Caco-2 (cell line): ENCODE measurements around the gene SLC25A21. TPM values are rescaled to one million over a fixed set of nuclear protein-coding genes. Genes with fewer than 3 reads are reported as not detected.

Experiments used
- BruUV-seq: library from RNA; stranded (reverse); fragments of 400-500 nt; replicated peaks from 2 replicates; lab custom pipeline; 2021; lab: Mats Ljungman, UMichigan
- CTCF ChIA-PET: fragments of 300-600 bp; sonication (Branson Sonifier 250); formaldehyde crosslinking; loops from one replicate; lab custom pipeline; 2022; ENCODE audit warnings: antibody characterized with exemption; lab: Charles Lee
- POLR2A ChIA-PET: fragments of 300-600 bp; sonication (Branson Sonifier 250); formaldehyde crosslinking; loops from one replicate; lab custom pipeline; 2022; ENCODE audit warnings: antibody characterized with exemption; lab: Charles Lee
- DNase-seq, 2 experiments: peaks; one replicate each; pipeline versions ENCODE4 v3.0.0 to v3.0.0-alpha.2; 2020 to 2022
- H3K27me3 ChIP-seq: replicated peaks from 2 replicates; pipeline ENCODE4 v1.6.0; 2011; ENCODE audit warnings: low read length; ENCODE audit not compliant: control insufficient read depth, insufficient read depth
- H3K36me3 ChIP-seq: 2 replicates; pipeline ENCODE4 v1.5.1; 2011; ENCODE audit warnings: low read length; ENCODE audit not compliant: control insufficient read depth, insufficient read depth
- H3K4me1 ChIP-seq: fragments of 250-450 bp; sonication (Bioruptor Pico); 2 replicates; pipeline ENCODE4 v1.5.1; 2020; ENCODE audit warnings: mild to moderate bottlenecking
- H3K4me3 ChIP-seq: 2 replicates; pipeline ENCODE4 v1.5.1; 2011; ENCODE audit warnings: low read depth, mild to moderate bottlenecking, control low read depth, low read length
- H3K9me3 ChIP-seq: fragments of 250-450 bp; sonication (Bioruptor Pico); 2 replicates; pipeline ENCODE4 v1.5.1; 2020; ENCODE audit warnings: mild to moderate bottlenecking, moderate library complexity
- H3K27ac Mint-ChIP-seq: one replicate; pipeline ENCODE4 v1.8.0; 2022; ENCODE audit warnings: mixed read lengths; ENCODE audit not compliant: unreplicated experiment
- H3K27me3 Mint-ChIP-seq: one replicate; pipeline ENCODE4 v1.8.0; 2022; ENCODE audit warnings: mixed read lengths; ENCODE audit not compliant: insufficient read depth, unreplicated experiment
- H3K36me3 Mint-ChIP-seq: one replicate; pipeline ENCODE4 v1.8.0; 2022; ENCODE audit warnings: mild to moderate bottlenecking, mixed read lengths; ENCODE audit not compliant: insufficient read depth, unreplicated experiment
- H3K4me1 Mint-ChIP-seq: one replicate; pipeline ENCODE4 v1.8.0; 2022; ENCODE audit warnings: low read depth, mixed read lengths; ENCODE audit not compliant: unreplicated experiment
- H3K4me3 Mint-ChIP-seq: one replicate; pipeline ENCODE4 v1.8.0; 2022; ENCODE audit warnings: mild to moderate bottlenecking, moderate library complexity, mixed read lengths; ENCODE audit not compliant: unreplicated experiment
- H3K9me3 Mint-ChIP-seq: one replicate; pipeline ENCODE4 v1.8.0; 2022; ENCODE audit warnings: mixed read lengths; ENCODE audit not compliant: unreplicated experiment
- CTCF ChIP-seq, 2 experiments: fragments of 200-600 bp in 1 of 2; IDR thresholded peaks; 1 replicate in 1 of 2; 2 replicates in 1 of 2; pipeline versions ENCODE4 v1.5.1 to v1.8.0; 2011 to 2022; ENCODE audit warnings: antibody characterized with exemption in 1 of 2, control low read depth in 1 of 2, inconsistent platforms in 1 of 2, low read depth in 1 of 2, low read length in 1 of 2, mild to moderate bottlenecking in 1 of 2, moderate library complexity in 1 of 2; ENCODE audit not compliant: insufficient read depth in 1 of 2, severe bottlenecking in 1 of 2, unreplicated experiment in 1 of 2
- intact Hi-C: fragments of 100-400 bp; cut with micrococcal nuclease; formaldehyde crosslinking; loops from one replicate; pipeline ENCODE4 v1.10.0; 2022; ENCODE audit not compliant: unreplicated experiment
- total RNA-seq: library from RNA; stranded (reverse); gene quantifications from 2 replicates; pipeline ENCODE4 v1.2.3, GENCODE V29; 2022

SLC25A21 gene
- total RNA-seq, 1 experiment from 2014 or later: 3.2 TPM

GRCh38 chr14:37083599-37083998, 88.8 kb downstream of the SLC25A21 start:
- Mint-ChIP-seq H3K4me3 (no peak overlapping the region), H3K27ac (no peak overlapping the region), H3K27me3 (no peaks in the 10 kb centered on the region), H3K36me3 (no peaks in the 10 kb centered on the region), H3K9me3 (no peaks in the 10 kb centered on the region), H3K4me1 (peaks cover 25% of the 10 kb centered on the region)
- no peak for DNase-seq
- H3K27me3 ChIP-seq: no peaks in the 10 kb centered on the region
- TF ChIP-seq CTCF (IDR thresholded peaks at IDR 0.05; ENCODE audit: insufficient read depth in 1 of 2, low read depth in 1 of 2, low read length in 1 of 2, severe bottlenecking in 1 of 2, unreplicated experiment in 1 of 2): no peak
- no peaks in the 10 kb centered on the region; the same call in 1 of the 2 replicates for H3K9me3 ChIP-seq
- intact Hi-C loops: no loop called here
- no peak overlapping the region for H3K4me3 ChIP-seq
- CTCF ChIA-PET: no interaction called here
- BruUV-seq: no TSS peak
- H3K36me3 ChIP-seq: no peaks in the 10 kb centered on the region
- peaks cover 5% of the 10 kb centered on the region; the same call in 1 of the 2 replicates for H3K4me1 ChIP-seq
- POLR2A ChIA-PET: no interaction called here

- intact Hi-C loops: no loop called here
- H3K4me3 ChIP-seq: no peak overlapping the region
- POLR2A ChIA-PET: no interaction called here
- no peaks in the 10 kb centered on the region for H3K27me3 Mint-ChIP-seq
- H3K36me3 Mint-ChIP-seq: no peaks in the 10 kb centered on the region
- TF ChIP-seq CTCF (IDR thresholded peaks at IDR 0.05; ENCODE audit: insufficient read depth in 1 of 2, low read depth in 1 of 2, low read length in 1 of 2, severe bottlenecking in 1 of 2, unreplicated experiment in 1 of 2): no peak
- CTCF ChIA-PET: no interaction called here
- no peaks in the 10 kb centered on the region for H3K9me3 Mint-ChIP-seq
- peaks cover 2% of the 10 kb centered on the region; the same call in 1 of the 2 replicates for H3K4me1 ChIP-seq
- H3K9me3 ChIP-seq: no peaks in the 10 kb centered on the region; the same call in 1 of the 2 replicates
- H3K4me3 Mint-ChIP-seq: no peak overlapping the region
- no peak for DNase-seq
- no TSS peak for BruUV-seq
- H3K27ac Mint-ChIP-seq: no peak overlapping the region
- H3K27me3 ChIP-seq: no peaks in the 10 kb centered on the region
- peaks cover 21% of the 10 kb centered on the region for H3K4me1 Mint-ChIP-seq
- no peaks in the 10 kb centered on the region for H3K36me3 ChIP-seq
These were observed 90.0 kb downstream of the SLC25A21 start for GRCh38 chr14:37082449-37082848.

- intact Hi-C loops: no loop called here
- Mint-ChIP-seq H3K4me3 (no peak overlapping the region), H3K9me3 (no peaks in the 10 kb centered on the region), H3K27ac (no peak overlapping the region), H3K27me3 (no peaks in the 10 kb centered on the region), H3K4me1 (peaks cover 18% of the 10 kb centered on the region), H3K36me3 (no peaks in the 10 kb centered on the region)
- no peaks in the 10 kb centered on the region for H3K4me1 ChIP-seq
- BruUV-seq: no TSS peak
- no peaks in the 10 kb centered on the region for H3K27me3 ChIP-seq
- H3K36me3 ChIP-seq: no peaks in the 10 kb centered on the region
- no peaks in the 10 kb centered on the region; the same call in 1 of the 2 replicates for H3K9me3 ChIP-seq
- ChIA-PET CTCF (no interaction called here), POLR2A (no interaction called here)
- TF ChIP-seq CTCF (IDR thresholded peaks at IDR 0.05; ENCODE audit: insufficient read depth in 1 of 2, low read depth in 1 of 2, low read length in 1 of 2, severe bottlenecking in 1 of 2, unreplicated experiment in 1 of 2): no peak
- no peak for DNase-seq
- H3K4me3 ChIP-seq: no peak overlapping the region
These were observed 90.5 kb downstream of the SLC25A21 start for GRCh38 chr14:37081856-37082255.
